HT1080 (cell line): ENCODE data around the gene LGR6. TPM values are rescaled to one million over a fixed set of nuclear protein-coding genes. Genes with fewer than 3 reads are reported as not detected.
A peak's percentile ranks its signal among the peaks of the same experiment; 100 is the strongest.
"Not testable (repeated sequence)": the region's sequence is repeated elsewhere in the genome, so short reads cannot be mapped to it uniquely, and the experiment has no call there.

Experiments used
- DNase-seq: peaks from one replicate; pipeline ENCODE4 v3.0.0-alpha.2; 2015; ENCODE audit warnings: low read depth
- polyA plus RNA-seq, 2 experiments: library from polyadenylated mRNA; depleted of rRNA; stranded (reverse); fragments of >200 nt; gene quantifications; 2 replicates each; pipeline ENCODE4 v1.2.3, GENCODE V29; 2015
- total RNA-seq: library from RNA; depleted of rRNA; stranded (reverse); fragments of >200 nt; shearing (Covaris generic); gene quantifications from 2 replicates; pipeline ENCODE4 v1.2.3, GENCODE V29; 2014; rRNA removed

Gene LGR6, protein sequence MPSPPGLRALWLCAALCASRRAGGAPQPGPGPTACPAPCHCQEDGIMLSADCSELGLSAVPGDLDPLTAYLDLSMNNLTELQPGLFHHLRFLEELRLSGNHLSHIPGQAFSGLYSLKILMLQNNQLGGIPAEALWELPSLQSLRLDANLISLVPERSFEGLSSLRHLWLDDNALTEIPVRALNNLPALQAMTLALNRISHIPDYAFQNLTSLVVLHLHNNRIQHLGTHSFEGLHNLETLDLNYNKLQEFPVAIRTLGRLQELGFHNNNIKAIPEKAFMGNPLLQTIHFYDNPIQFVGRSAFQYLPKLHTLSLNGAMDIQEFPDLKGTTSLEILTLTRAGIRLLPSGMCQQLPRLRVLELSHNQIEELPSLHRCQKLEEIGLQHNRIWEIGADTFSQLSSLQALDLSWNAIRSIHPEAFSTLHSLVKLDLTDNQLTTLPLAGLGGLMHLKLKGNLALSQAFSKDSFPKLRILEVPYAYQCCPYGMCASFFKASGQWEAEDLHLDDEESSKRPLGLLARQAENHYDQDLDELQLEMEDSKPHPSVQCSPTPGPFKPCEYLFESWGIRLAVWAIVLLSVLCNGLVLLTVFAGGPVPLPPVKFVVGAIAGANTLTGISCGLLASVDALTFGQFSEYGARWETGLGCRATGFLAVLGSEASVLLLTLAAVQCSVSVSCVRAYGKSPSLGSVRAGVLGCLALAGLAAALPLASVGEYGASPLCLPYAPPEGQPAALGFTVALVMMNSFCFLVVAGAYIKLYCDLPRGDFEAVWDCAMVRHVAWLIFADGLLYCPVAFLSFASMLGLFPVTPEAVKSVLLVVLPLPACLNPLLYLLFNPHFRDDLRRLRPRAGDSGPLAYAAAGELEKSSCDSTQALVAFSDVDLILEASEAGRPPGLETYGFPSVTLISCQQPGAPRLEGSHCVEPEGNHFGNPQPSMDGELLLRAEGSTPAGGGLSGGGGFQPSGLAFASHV
- total RNA-seq = 0.10 TPM in 1 of 2 replicates, not detected in the other
- polyA plus RNA-seq (2015; cell fraction: cytosol; rRNA removed) = 0.19 and 0.21 TPM in 2 replicates
- 0.73 and 0.78 TPM in 2 replicates for polyA plus RNA-seq (2015; cell fraction: nucleus; rRNA removed)

DNA sequence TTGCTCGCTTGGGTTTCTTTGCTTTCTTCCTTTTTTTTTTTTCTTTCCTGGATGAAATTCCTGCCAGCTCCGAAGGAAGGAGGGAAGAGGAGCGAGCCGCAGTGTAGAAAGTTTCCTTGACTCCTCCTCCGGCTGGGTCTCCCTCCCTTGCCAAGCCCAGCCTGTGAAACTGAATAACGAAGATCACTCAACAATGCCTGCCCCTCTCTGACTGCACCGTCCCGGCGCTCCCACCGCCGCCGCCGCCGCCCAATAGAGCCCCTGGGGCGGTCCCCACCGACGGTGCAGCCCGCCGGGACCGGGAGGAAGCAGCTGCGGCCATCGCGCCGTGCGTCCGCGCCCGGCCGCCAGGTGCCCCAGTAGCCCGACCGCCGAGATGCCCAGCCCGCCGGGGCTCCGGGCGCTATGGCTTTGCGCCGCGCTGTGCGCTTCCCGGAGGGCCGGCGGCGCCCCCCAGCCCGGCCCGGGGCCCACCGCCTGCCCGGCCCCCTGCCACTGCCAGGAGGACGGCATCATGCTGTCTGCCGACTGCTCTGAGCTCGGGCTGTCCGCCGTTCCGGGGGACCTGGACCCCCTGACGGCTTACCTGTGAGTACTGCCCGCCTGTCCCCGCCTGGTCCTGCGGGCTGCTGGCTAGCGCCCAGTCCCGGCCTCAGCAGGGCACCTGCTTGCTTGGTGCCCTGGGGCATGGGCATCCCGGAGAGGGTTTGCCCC, at the start of gene LGR6:
TSS of gene LGR6 (plus strand) at position 186 of the 714 bp plus-strand sequence. CDS start at position 377, 191 bp downstream.
- no peak for DNase-seq

GRCh38 chr1:202144402-202145067, 49.1 kb upstream of the LGR6 start, which contains the start of gene ARL8A:
Gene ARL8A (minus strand): TSS chr1:202144737. CDS start chr1:202144572, 165 bp downstream.
- peak; percentile 21 for DNase-seq

DNA sequence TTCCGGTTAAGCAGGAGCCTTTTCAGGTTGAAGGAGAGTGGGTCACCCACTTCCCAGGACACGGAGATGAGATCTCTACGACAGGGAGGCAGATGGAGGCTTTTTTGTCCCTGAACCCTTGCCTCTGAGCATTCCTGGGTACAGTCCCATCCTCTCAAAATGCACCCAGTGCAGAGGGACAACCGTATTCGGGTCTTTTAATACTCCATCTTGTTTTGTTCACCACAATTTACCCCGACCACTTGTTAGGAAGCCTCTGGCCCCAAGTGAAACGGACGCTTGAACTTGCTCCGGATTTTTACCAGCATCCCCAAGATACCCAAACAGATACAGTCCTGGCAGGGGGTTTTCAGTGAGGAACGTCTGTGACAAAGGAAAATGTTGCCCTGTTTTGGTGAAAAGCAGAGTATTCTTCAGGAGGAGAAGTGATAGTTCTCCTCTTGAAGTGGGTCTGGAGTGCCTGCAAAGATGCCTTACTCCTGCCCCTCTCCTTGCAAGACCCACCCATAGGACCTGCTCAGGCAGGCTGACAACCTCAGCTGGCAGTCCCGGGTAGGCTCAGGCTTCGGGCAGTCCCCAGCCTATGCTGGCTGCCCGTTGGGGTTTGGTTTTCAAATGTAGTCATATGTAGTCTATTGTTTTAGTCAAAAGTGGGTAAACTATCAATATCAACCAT, 48.4 kb upstream of the LGR6 start:
- DNase-seq = no peak

GRCh38 chr1:202145744-202146140, 47.9 kb upstream of the LGR6 start:
- not testable (repeated sequence) for DNase-seq

- no peak for DNase-seq
Measured at GRCh38 chr1:202146279-202146678, 47.3 kb upstream of the LGR6 start.

GRCh38 chr1:202146993-202147392, 46.6 kb upstream of the LGR6 start:
- DNase-seq = no peak

GRCh38 chr1:202148391-202148790, 45.2 kb upstream of the LGR6 start:
- DNase-seq = no peak

DNA sequence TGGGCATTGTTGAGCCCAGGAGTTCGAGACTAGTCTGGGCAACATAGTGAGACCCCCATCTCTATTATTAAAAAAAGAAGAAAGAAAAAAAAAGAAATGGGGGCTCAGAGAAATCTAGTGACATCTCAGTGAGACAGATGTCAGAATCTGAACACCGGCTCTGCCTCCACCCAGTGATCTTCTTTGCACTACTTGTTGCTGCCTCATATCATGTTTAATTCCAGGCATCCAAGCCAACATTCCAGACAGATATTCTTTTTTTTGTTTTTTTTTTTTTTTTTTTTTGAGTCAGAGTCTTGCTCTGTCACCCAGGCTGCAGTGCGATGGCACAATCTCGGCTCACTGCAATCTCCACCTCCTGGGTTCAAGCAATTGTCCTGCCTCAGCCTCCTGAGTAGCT, 44.0 kb upstream of the LGR6 start:
- DNase-seq = no peak

DNA sequence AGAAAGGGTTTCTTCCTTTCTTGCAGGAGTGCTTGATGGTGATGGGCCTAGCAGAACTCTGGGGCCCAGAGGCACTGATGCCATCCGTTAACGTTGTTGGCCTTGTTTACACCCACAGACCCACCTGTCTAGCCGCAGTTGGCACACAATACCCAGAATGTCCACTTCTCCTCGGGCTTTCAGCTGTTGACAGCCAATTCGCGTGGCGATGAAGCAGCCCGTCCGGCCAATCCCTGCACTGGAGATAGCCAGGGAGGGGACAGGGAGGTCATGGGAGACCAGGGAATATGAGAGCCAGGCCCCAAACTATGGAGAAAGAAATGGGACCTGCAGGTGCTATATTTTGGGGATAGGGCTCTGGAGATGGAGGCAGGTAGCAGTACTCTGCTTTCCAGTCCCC, 43.4 kb upstream of the LGR6 start:
- no peak for DNase-seq

- DNase-seq = no peak
Measured at GRCh38 chr1:202150602-202151001, 43.0 kb upstream of the LGR6 start.

DNA sequence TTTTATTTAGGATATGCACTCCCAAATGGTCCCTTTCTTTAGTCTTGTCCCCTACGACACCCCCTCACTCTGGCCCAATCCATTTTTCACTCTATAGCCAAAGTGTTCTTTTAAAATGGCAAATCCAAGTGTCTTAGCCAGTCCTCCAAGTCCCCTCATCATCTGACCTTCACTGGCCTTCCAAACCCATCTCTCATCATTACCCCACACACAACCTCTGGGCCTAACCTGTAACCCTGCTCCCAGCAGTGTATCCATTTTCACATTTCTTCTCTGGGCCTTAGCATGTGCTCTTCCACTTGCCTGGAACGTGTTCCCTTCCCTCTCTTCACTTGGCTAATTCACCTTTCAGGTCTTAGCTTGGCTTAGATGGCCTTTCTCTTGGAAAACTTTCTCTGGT, 42.6 kb upstream of the LGR6 start:
- no peak for DNase-seq

GRCh38 chr1:202152399-202152798, 41.2 kb upstream of the LGR6 start:
- no peak for DNase-seq

- DNase-seq = no peak
Measured at GRCh38 chr1:202153284-202153683, 40.3 kb upstream of the LGR6 start.

- no peak for DNase-seq
Measured at GRCh38 chr1:202154148-202154765, 39.3 kb upstream of the LGR6 start.

DNA sequence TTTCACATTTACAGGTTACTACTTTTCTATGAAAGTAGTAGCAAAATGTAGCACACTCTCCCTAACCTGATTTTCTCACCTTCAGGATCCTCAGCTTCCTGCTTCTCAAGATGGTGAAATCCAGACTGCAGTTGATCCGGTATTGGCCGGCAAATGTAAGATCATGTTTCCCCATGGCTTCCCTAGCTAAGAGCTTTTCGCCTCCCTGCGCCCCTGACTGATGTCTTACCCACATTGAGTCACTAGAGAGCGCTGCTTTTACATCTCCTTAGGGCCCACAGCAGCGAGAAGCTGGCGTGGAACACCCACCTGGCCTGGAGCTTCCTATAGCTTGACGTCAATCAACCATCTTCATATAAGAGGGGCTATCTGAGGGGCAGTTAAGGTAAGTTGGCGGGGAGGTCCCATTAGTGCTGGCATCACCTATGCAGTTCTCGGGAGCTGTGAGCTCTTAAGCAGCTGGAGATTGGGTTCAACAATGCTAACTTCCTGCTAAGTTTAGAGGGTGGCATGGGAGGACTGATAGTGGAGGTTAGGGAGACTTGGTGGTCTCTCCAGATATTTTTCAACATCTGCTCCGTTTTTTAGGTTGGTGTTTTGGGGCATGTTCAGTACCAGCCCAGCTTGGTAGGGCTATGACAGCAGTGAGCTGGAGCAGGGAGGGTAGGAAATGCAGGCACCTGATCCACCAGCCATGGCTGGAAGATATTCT, 38.7 kb upstream of the LGR6 start:
- DNase-seq = peak; percentile 40

GRCh38 chr1:202155478-202156021, 38.0 kb upstream of the LGR6 start:
- DNase-seq = peak; percentile 19

DNA sequence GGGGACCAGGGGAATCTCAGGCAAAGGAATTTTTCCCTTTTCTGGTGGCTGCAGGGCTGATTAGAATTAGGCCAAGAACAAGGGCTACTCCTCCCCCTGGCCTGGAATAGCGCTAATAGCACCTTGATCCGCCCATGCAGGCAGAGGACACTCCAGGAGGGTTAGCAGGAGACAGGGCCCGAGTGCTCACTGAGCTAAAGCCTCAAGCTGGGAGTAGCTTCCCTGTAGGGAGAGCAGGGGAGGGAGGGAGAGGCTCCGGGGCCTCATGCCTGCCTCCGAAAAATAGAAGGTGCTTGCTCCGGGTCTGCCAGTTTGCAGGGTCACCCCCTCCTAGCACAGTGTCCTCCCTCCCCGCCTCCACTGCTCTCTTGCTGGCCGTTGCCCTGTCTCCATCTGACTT, 37.0 kb upstream of the LGR6 start:
- no peak for DNase-seq

DNA sequence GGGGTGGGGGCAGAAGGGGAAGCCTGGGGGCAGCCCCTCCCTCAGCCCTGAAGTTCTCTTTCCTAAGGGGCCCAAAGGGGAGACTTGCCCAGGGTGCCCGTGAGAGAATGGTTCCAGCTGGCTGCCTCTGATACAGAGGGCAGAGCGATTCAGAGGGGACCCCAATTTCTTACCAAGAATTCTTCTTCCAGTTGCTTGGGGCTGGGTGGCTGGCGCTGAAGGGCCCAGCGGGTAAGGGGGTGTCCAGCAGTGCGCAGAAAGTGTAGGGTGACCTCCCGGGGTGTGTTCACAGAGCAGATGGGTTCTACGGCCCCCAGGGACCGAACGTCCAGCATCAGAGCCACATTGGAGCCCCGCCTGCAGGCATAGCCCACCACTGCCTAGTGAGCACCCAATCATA, 35.7 kb upstream of the LGR6 start:
- no peak for DNase-seq
